OCI-LY3 (cell line): ENCODE data around the gene DCLK3.

ENCODE experiments used
- H2AFZ ChIP-seq: fragments of 200-600, 300-600 bp; shearing (Covaris generic); 2 replicates; pipeline ENCODE4 v1.6.0; 2014; ENCODE audit warnings: antibody characterized with exemption, low read depth, low read length
- H3K27ac ChIP-seq: fragments of 200-600, 300-600 bp; sonication (generic); 2 replicates; pipeline ENCODE4 v1.5.1; 2014; ENCODE audit warnings: mild to moderate bottlenecking, low read length, moderate library complexity, mixed read lengths
- H3K27me3 ChIP-seq: fragments of 200-600, 300-600 bp; sonication (generic); 2 replicates; pipeline ENCODE4 v1.6.1; 2014; ENCODE audit warnings: low read depth, low read length, mixed read lengths
- H3K36me3 ChIP-seq: fragments of 200-600, 300-600 bp; sonication (generic); replicated peaks from 2 replicates; pipeline ENCODE3; 2014; ENCODE audit warnings: low read depth, low read length, mixed read lengths
- H3K4me1 ChIP-seq: fragments of 300-600, 200-600 bp; sonication (generic); 2 replicates; pipeline ENCODE4 v1.6.1; 2014; ENCODE audit warnings: low read length, mixed read lengths
- H3K4me2 ChIP-seq: fragments of 200-600, 300-600 bp; sonication (generic); 2 replicates; pipeline ENCODE4 v1.6.1; 2014; ENCODE audit warnings: low read length, mixed read lengths
- H3K4me3 ChIP-seq: fragments of 300-600, 200-600 bp; sonication (generic); 2 replicates; pipeline ENCODE4 v1.5.1; 2014; ENCODE audit warnings: antibody characterized with exemption, mild to moderate bottlenecking, low read length, moderate library complexity
- H3K79me2 ChIP-seq: fragments of 300-600, 200-600 bp; shearing (Covaris generic); 2 replicates; pipeline ENCODE4 v1.6.1; 2014; ENCODE audit warnings: mild to moderate bottlenecking, low read length, mixed read lengths
- H3K9ac ChIP-seq: fragments of 300-600, 200-600 bp; shearing (Covaris generic); 2 replicates; pipeline ENCODE4 v1.6.0; 2014; ENCODE audit warnings: mild to moderate bottlenecking, low read length, moderate library complexity
- H3K9me3 ChIP-seq: fragments of 200-600, 300-600 bp; shearing (Covaris generic); 2 replicates; pipeline ENCODE4 v1.6.1; 2014; ENCODE audit warnings: low read length, mixed read lengths; ENCODE audit not compliant: insufficient read depth
- H4K20me1 ChIP-seq: fragments of 200-600, 300-600 bp; sonication (generic); 2 replicates; pipeline ENCODE4 v1.6.1; 2016; ENCODE audit warnings: low read length, mixed read lengths; ENCODE audit not compliant: insufficient read depth
- CTCF ChIP-seq: fragments of 200-600, 300-600 bp; sonication (generic); IDR thresholded peaks from 2 replicates; pipeline ENCODE4 v1.5.1; 2014; ENCODE audit warnings: antibody characterized with exemption, low read length, low read depth
- EZH2phosphoT487 ChIP-seq: fragments of 200-600 bp; shearing (Covaris generic); IDR thresholded peaks from 2 replicates; pipeline ENCODE4 v1.6.1; 2018; ENCODE audit warnings: antibody characterized with exemption, mixed run types, low read depth

DCLK3 gene

GRCh38 chr3:36674816-36675215 is 89.5 kb downstream of the DCLK3 start:
- Histone ChIP-seq H4K20me1 (no peaks in the 10 kb centered on the region), H3K27me3 (no peaks in the 10 kb centered on the region), H3K27ac (no peak overlapping the region), H3K4me3 (no peak overlapping the region), H3K4me1 (peaks cover 9% of the 10 kb centered on the region), H3K79me2 (no peaks in the 10 kb centered on the region), H3K4me2 (no peak overlapping the region), H3K9ac (no peak overlapping the region), H2AFZ (peak overlapping the region; percentile 58), H3K36me3 (peaks cover 28% of the 10 kb centered on the region), H3K9me3 (peaks cover 48% of the 10 kb centered on the region)
- TF ChIP-seq CTCF (no peak), EZH2phosphoT487 (no peak)

DNA sequence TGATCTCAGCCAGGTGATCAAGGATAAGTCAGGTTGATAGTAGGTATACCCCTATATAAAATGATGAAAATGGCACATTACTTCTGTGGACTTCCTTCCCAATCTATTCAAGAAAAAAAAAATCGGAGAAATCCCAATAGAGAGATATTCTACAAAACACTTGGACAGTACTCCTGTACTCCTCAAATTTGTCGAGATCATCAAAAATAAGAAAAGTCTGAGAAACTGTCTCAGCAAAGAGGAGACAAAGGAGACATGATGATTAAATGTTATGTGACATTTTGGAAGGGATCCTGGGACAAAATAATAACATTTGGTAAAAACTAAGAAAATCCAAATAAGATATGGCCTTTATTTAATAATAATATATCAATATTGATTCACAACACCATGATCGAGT is 94.6 kb downstream of the DCLK3 start:
- H4K20me1 ChIP-seq = no peaks in the 10 kb centered on the region
- H2AFZ ChIP-seq = no peak overlapping the region
- H3K36me3 ChIP-seq = no peaks in the 10 kb centered on the region
- TF ChIP-seq EZH2phosphoT487 (no peak), CTCF (no peak)
- no peak overlapping the region for H3K9ac ChIP-seq
- H3K9me3 ChIP-seq = 0 out of 2 replicates have a peak, but pooled peaks cover 12% of the 10 kb centered on the region
- peaks cover 4% of the 10 kb centered on the region for H3K4me1 ChIP-seq
- H3K4me2 ChIP-seq = no peak overlapping the region
- H3K79me2 ChIP-seq = no peaks in the 10 kb centered on the region
- no peak overlapping the region for H3K27ac ChIP-seq
- no peak overlapping the region for H3K4me3 ChIP-seq
- H3K27me3 ChIP-seq = no peaks in the 10 kb centered on the region

DNA sequence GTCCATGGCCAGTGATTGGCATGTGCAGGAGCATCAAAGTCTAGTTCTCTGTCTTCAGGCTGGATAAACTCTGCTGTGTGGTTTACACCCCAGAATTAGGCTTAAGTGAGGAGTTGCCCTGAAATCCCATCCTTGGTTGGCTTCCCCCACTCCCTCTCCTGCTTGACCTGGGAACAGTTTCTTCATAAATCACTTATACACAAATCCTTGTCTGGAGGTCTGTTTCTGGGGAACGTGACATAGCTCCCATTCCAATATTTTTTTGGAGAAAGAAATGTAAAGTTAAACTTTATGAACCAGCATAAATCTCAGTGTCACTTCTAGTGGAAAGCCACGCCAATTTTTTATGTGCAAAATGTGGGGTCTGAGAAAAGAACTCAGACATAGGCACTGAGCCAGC is 98.2 kb downstream of the DCLK3 start:
- Histone ChIP-seq H3K36me3 (no peaks in the 10 kb centered on the region), H3K4me2 (no peak overlapping the region), H3K9ac (no peak overlapping the region), H2AFZ (no peak overlapping the region), H4K20me1 (no peaks in the 10 kb centered on the region), H3K27me3 (no peaks in the 10 kb centered on the region), H3K4me1 (no peaks in the 10 kb centered on the region), H3K9me3 (no peaks in the 10 kb centered on the region), H3K79me2 (no peaks in the 10 kb centered on the region), H3K4me3 (no peak overlapping the region), H3K27ac (no peak overlapping the region)
- no peak for TF ChIP-seq CTCF
- no peak for TF ChIP-seq EZH2phosphoT487

GRCh38 chr3:36663666-36664291 is 100.6 kb downstream of the DCLK3 start:
- TF ChIP-seq CTCF (no peak), EZH2phosphoT487 (no peak)

More at GRCh38 chr3:36663666-36664291, 100.6 kb downstream of the DCLK3 start:
- Histone ChIP-seq H3K4me3 (no peak overlapping the region), H3K27me3 (no peaks in the 10 kb centered on the region), H3K9me3 (no peaks in the 10 kb centered on the region), H3K36me3 (no peaks in the 10 kb centered on the region), H4K20me1 (no peaks in the 10 kb centered on the region), H3K4me1 (no peaks in the 10 kb centered on the region), H3K79me2 (no peaks in the 10 kb centered on the region), H3K4me2 (no peak overlapping the region), H3K27ac (no peak overlapping the region), H2AFZ (no peak overlapping the region), H3K9ac (no peak overlapping the region)
